ENCODE measurements around the gene ATOSB. TPM values are rescaled to one million over a fixed set of nuclear protein-coding genes. Genes with fewer than 3 reads are reported as not detected.

The ATOSB gene
- total RNA-seq, 4 donors from 2014 or later: 16.7 to 27.9 (median 19.4) TPM

GRCh38 chr9:35070823-35071813 is 44.5 kb downstream of the ATOSB start:
- H3K4me3 ChIP-seq (ENCODE audit: low read depth, poor library complexity, severe bottlenecking): peak overlapping the region; percentile 99
- TF ChIP-seq POLR2A (IDR thresholded peaks at IDR 0.05) (no peak), CTCF (IDR thresholded peaks at IDR 0.05) (no peak)
- intact Hi-C loops (cut with DNase I; ENCODE audit: low total_unique reads): no loop called here
- WGBS, 2 donors: 2% methylated on average over 18 to 20 of the region's 20 CpGs
- peak in 1 of 2 donors; percentile 54 for DNase-seq (ENCODE audit: low spot score in 2 of 2)

- DNase-seq (ENCODE audit: low spot score in 2 of 2): no peak
- intact Hi-C loops (cut with DNase I; ENCODE audit: low total_unique reads): no loop called here
- no peak overlapping the region for H3K4me3 ChIP-seq (ENCODE audit: low read depth, poor library complexity, severe bottlenecking)
- TF ChIP-seq CTCF (IDR thresholded peaks at IDR 0.05) (no peak), POLR2A (IDR thresholded peaks at IDR 0.05) (no peak)
- 79 to 83% methylated on average over 4 of the region's 4 CpGs for WGBS, 2 donors
Observed at GRCh38 chr9:35069020-35069419, 46.6 kb downstream of the ATOSB start.

GRCh38 chr9:35067056-35067455 is 48.6 kb downstream of the ATOSB start:
- TF ChIP-seq POLR2A (IDR thresholded peaks at IDR 0.05) (no peak), CTCF (IDR thresholded peaks at IDR 0.05) (no peak)
- intact Hi-C loops (cut with DNase I; ENCODE audit: low total_unique reads): no loop called here
- 83 to 86% methylated on average over 1 of the region's 1 CpG for WGBS, 2 donors
- peak in 1 of 2 donors; percentile 28 for DNase-seq (ENCODE audit: low spot score in 2 of 2)
- no peak overlapping the region for H3K4me3 ChIP-seq (ENCODE audit: low read depth, poor library complexity, severe bottlenecking)

- intact Hi-C loops (cut with DNase I; ENCODE audit: low total_unique reads): no loop called here
- 84 to 85% methylated on average over 11 of the region's 11 CpGs for WGBS, 2 donors
- no peak overlapping the region for H3K4me3 ChIP-seq (ENCODE audit: low read depth, poor library complexity, severe bottlenecking)
- no peak for DNase-seq (ENCODE audit: low spot score in 2 of 2)
- TF ChIP-seq CTCF (IDR thresholded peaks at IDR 0.05): no peak
- TF ChIP-seq POLR2A (IDR thresholded peaks at IDR 0.05): no peak
Observed at GRCh38 chr9:35060548-35061207, 55.0 kb downstream of the ATOSB start.

- TF ChIP-seq POLR2A (IDR thresholded peaks at IDR 0.05): no peak
- TF ChIP-seq CTCF (IDR thresholded peaks at IDR 0.05): no peak
- intact Hi-C loops (cut with DNase I; ENCODE audit: low total_unique reads): no loop called here
- WGBS, 2 donors: 87 to 97% methylated on average over 10 of the region's 10 CpGs
- peak in 1 of 2 donors; percentile 53 for DNase-seq (ENCODE audit: low spot score in 2 of 2)
- no peak overlapping the region for H3K4me3 ChIP-seq (ENCODE audit: low read depth, poor library complexity, severe bottlenecking)
Observed at GRCh38 chr9:35059438-35059837, 56.2 kb downstream of the ATOSB start.

All from lower leg skin (tissue), 4 donors.